ENCODE results near the gene PGAP3. TPM values are rescaled to one million over a fixed set of nuclear protein-coding genes. Genes with fewer than 3 reads are reported as not detected.

Gene PGAP3
- total and polyA plus RNA-seq, 2 donors from 2014 or later: 33.8 to 48.5 TPM

DNA sequence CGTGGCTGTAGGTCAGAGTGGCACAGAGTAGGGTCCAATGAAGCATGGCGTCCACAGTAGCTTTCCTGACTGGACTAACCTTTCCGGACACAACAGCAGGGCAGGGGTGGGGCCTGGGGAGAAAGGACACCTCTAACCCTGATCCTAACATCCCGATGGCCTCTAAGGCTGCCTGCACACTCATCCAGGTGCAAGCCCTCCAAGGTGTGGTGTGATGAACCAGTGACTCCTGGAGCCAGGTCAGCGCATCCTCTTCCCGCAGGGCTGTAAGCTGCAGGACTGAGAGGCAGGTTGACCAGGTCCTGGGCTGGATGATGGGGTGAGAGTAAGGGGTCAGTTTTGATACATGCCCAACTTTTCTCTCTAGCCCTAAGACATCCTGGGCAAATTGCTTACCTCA lies 8.9 kb upstream of the PGAP3 start:
- intact Hi-C loops (cut with DNase I): no loop called here
- Histone ChIP-seq H3K4me3 (ENCODE audit: low read length in 3 of 3) (no peak overlapping the region), H3K36me3 (ENCODE audit: control insufficient read depth in 2 of 3, insufficient read depth in 3 of 3, low read length in 3 of 3) (no peaks in the 10 kb centered on the region), H3K27ac (ENCODE audit: low read depth in 2 of 2, low read length in 2 of 2) (peak overlapping the region; percentile 63 to 93), H3K27me3 (ENCODE audit: control insufficient read depth, insufficient read depth, low read length) (no peaks in the 10 kb centered on the region), H3K9me3 (ENCODE audit: control insufficient read depth in 2 of 3, insufficient read depth in 1 of 3, low read length in 3 of 3) (no peaks in the 10 kb centered on the region), H3K4me1 (ENCODE audit: control insufficient read depth in 2 of 3, insufficient read depth in 2 of 3, low read depth in 1 of 3, low read length in 3 of 3) (peaks cover 5 to 36% (median 26%) of the 10 kb centered on the region in 3 donors), H3K9ac (ENCODE audit: low read length in 3 of 3) (no peak overlapping the region)
- FAIRE-seq (no peak), DNase-seq (peak in 1 of 5 donors; percentile 58)
- TF ChIP-seq, protein P1, sequence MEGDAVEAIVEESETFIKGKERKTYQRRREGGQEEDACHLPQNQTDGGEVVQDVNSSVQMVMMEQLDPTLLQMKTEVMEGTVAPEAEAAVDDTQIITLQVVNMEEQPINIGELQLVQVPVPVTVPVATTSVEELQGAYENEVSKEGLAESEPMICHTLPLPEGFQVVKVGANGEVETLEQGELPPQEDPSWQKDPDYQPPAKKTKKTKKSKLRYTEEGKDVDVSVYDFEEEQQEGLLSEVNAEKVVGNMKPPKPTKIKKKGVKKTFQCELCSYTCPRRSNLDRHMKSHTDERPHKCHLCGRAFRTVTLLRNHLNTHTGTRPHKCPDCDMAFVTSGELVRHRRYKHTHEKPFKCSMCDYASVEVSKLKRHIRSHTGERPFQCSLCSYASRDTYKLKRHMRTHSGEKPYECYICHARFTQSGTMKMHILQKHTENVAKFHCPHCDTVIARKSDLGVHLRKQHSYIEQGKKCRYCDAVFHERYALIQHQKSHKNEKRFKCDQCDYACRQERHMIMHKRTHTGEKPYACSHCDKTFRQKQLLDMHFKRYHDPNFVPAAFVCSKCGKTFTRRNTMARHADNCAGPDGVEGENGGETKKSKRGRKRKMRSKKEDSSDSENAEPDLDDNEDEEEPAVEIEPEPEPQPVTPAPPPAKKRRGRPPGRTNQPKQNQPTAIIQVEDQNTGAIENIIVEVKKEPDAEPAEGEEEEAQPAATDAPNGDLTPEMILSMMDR (IDR thresholded peaks at IDR 0.05; ENCODE audit: borderline replicate concordance, extremely low read depth, insufficient read depth): no peak

- Histone ChIP-seq H3K9me3 (ENCODE audit: control insufficient read depth in 2 of 3, insufficient read depth in 1 of 3, low read length in 3 of 3) (no peaks in the 10 kb centered on the region), H3K4me1 (ENCODE audit: control insufficient read depth in 2 of 3, insufficient read depth in 2 of 3, low read depth in 1 of 3, low read length in 3 of 3) (peaks cover 5 to 36% (median 19%) of the 10 kb centered on the region in 3 donors), H3K27me3 (ENCODE audit: control insufficient read depth, insufficient read depth, low read length) (no peaks in the 10 kb centered on the region), H3K4me3 (ENCODE audit: low read length in 3 of 3) (no peak overlapping the region), H3K9ac (ENCODE audit: low read length in 3 of 3) (peak overlapping the region in 1 of 3 donors; percentile 75), H3K27ac (ENCODE audit: low read depth in 2 of 2, low read length in 2 of 2) (peak overlapping the region; percentile 91 to 93), H3K36me3 (ENCODE audit: control insufficient read depth in 2 of 3, insufficient read depth in 3 of 3, low read length in 3 of 3) (no peaks in the 10 kb centered on the region)
- TF ChIP-seq, protein P1 (IDR thresholded peaks at IDR 0.05; ENCODE audit: borderline replicate concordance, extremely low read depth, insufficient read depth): no peak
- DNase-seq (peak in 1 of 5 donors; percentile 22), FAIRE-seq (no peak)
- intact Hi-C loops (cut with DNase I): no loop called here
Observed at GRCh38 chr17:39695089-39695474, 7.2 kb upstream of the PGAP3 start.

- intact Hi-C loops (cut with DNase I): no loop called here
- TF ChIP-seq, protein P1 (IDR thresholded peaks at IDR 0.05; ENCODE audit: borderline replicate concordance, extremely low read depth, insufficient read depth): no peak
- DNase-seq: peak in 1 of 5 donors; percentile 7
- Histone ChIP-seq H3K9me3 (ENCODE audit: control insufficient read depth in 2 of 3, insufficient read depth in 1 of 3, low read length in 3 of 3) (no peaks in the 10 kb centered on the region), H3K9ac (ENCODE audit: low read length in 3 of 3) (peak overlapping the region in 1 of 3 donors; percentile 75), H3K27ac (ENCODE audit: low read depth in 2 of 2, low read length in 2 of 2) (peak overlapping the region; percentile 91 to 93), H3K27me3 (ENCODE audit: control insufficient read depth, insufficient read depth, low read length) (no peaks in the 10 kb centered on the region), H3K4me1 (ENCODE audit: control insufficient read depth in 2 of 3, insufficient read depth in 2 of 3, low read depth in 1 of 3, low read length in 3 of 3) (peaks cover 5 to 36% (median 19%) of the 10 kb centered on the region in 3 donors), H3K36me3 (ENCODE audit: control insufficient read depth in 2 of 3, insufficient read depth in 3 of 3, low read length in 3 of 3) (no peaks in the 10 kb centered on the region), H3K4me3 (ENCODE audit: low read length in 3 of 3) (no peak overlapping the region)
- no peak for FAIRE-seq
Observed at GRCh38 chr17:39694593-39694992, 6.7 kb upstream of the PGAP3 start.

DNA sequence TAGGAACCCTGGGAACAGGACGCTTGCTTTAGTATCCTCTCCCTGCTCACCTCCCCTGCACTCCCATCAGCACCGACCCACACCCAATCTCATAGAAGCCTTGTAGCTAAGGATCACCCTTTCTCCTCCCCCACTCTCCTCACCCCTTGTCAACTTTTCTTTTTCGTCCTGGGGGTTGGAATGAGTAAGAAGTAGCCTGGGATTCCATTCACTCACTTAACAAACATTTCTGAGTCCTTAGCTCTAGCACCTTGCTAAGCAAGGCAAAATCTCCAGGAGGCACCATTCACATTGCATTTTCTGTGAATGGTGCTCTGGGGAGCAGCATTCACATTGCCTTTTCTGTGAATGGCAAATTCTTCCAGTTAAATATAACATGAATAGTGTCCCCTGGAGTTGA lies 1.1 kb upstream of the PGAP3 start:
- Histone ChIP-seq H3K27me3 (ENCODE audit: control insufficient read depth, insufficient read depth, low read length) (no peaks in the 10 kb centered on the region), H3K36me3 (ENCODE audit: control insufficient read depth in 2 of 3, insufficient read depth in 3 of 3, low read length in 3 of 3) (no peaks in the 10 kb centered on the region), H3K27ac (ENCODE audit: low read depth in 2 of 2, low read length in 2 of 2) (no peak overlapping the region), H3K9me3 (ENCODE audit: control insufficient read depth in 2 of 3, insufficient read depth in 1 of 3, low read length in 3 of 3) (no peaks in the 10 kb centered on the region), H3K4me1 (ENCODE audit: control insufficient read depth in 2 of 3, insufficient read depth in 2 of 3, low read depth in 1 of 3, low read length in 3 of 3) (peaks cover 0 to 14% (median 11%) of the 10 kb centered on the region in 3 donors), H3K9ac (ENCODE audit: low read length in 3 of 3) (no peak overlapping the region), H3K4me3 (ENCODE audit: low read length in 3 of 3) (peak overlapping the region; percentile 88 to 100 (median 98))
- DNase-seq (peak in 1 of 5 donors; percentile 9), FAIRE-seq (no peak)
- intact Hi-C loops (cut with DNase I): no loop called here
- TF ChIP-seq, protein P1 (IDR thresholded peaks at IDR 0.05; ENCODE audit: borderline replicate concordance, extremely low read depth, insufficient read depth): no peak

All from kidney (tissue), 14 donors.